ENCODE measurements around the gene SND1.
A peak's percentile ranks its signal among the peaks of the same experiment; 100 is the strongest.

The SND1 gene

DNA sequence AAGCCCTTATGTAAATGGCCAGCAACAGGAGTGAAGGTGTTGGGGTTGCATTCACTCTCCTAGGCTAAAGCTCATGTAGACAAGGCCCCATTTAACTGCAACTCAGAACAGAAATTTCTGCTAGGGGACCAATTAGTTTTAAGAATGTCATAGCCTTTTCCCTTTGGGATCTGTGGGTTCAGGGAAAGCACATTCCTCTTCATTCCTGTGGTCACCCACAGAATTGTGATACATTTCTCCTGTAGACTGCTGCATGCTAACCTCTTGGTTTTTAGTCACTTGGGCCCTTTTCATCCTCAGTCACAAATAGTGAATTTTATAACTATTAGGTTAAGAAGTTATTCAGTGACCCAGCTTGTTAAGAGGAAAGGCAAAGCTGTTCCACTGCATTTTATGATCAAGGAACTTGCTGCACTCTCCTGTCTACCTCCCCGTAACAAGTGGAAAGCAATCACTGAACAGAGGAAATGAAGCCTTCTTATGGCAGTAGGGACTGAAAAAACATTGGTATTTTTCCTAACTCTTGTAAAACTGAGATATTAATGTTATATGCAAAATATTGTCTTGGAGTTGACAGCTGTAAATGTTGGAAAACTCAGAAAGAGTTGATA, 124.9 kb downstream of the SND1 start:
- no peak for DNase-seq

DNA sequence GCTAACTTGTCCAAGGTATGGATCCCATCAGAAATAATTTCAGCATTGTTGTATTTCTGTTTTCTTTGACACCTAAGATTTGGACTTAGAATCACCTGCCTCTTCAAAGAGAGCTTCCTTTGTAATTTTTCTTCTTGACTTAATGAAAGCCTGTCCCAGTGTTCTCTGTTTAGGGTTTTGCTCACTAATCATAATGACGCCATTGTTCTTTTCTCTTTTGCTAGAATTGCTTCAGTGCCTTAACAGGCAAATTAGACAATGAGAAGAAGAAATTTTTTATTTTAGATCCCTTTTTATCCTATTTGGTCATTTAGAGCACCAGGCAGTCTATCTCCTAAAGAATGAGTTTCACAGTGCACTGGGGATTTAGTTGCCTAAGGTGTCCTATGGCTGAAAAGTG, 128.5 kb downstream of the SND1 start:
- DNase-seq = no peak

GRCh38 chr7:127781081-127781480, 129.1 kb downstream of the SND1 start:
- no peak for DNase-seq

DNA sequence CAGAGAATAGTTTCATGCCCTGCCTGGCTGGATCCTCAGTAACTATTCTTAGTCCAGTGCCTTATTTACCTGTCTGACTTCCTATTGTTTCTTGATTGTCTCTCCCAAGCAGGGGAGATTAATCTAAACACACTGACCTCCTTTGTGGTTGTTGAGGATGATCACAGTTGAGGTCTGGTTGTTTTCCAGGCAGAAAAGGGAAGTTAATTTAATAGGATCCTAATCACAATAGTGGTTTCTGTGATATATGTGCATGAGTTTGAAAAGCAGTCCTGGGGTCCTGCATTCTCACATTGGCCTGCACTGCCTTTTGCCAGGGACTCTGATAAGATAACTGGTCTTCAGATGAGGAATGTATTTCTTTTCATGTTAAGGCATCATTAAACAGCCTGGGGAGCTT, 130.1 kb downstream of the SND1 start:
- DNase-seq = no peak

DNA sequence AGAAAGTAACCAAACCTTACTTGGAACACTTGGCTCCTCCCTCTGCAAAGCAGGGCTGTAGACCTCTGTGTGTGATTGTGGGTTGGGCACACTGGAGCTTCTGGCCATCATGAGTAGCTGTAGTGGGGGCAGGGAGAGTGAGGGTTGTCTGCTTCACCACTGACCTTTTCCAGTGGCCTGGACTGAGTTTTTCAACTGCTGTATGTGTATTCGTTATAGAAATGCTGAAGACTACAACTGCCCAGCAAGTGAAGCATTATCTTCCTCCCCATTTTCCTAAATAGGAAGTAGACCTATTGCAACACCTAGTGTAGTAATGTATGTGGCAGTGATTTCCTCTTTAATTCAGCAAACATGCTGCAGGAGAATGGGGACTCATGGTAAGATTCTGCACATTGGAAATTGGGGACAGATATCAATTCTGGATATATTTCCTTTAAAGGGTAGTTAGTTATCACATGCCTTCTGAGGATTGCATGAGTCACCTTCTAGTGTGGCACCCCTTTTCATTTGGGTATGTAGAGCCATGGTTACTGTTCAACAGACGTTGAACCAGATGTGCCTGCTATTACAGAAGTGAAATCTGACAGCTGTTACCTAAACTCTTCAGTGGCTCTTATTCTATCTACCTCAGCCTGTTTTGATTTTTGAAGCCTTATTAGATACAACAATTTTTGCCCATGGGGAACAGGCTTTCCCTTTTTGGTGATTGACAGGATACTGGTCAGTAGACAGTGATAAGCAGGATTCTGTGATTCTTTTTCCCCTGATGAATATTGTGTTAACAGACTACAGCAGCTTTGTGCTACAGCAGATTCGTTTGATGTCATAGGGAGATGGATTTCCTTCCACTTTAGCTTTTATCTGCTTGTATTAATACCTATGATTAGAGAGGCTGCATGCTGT, 130.9 kb downstream of the SND1 start:
- no peak for DNase-seq

DNA sequence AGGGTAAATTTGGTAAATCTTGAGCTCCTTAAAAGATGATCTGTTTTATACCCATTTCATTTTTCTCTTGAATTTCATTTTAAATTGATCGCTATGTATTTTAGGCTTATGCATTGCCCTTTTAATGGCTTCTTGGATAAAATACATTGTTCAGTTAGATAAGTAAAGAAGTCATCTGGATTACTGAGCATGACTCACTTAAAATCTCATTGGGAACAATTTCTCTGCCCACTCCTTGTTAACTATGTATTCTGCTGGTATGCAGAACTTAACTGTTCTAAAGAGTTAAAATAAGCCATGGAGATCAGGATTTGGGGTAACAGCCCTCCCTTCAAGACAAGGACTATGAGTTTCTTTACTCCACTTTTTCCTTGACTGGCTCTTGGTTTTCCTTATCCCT, 134.2 kb downstream of the SND1 start:
- no peak for DNase-seq

DNA sequence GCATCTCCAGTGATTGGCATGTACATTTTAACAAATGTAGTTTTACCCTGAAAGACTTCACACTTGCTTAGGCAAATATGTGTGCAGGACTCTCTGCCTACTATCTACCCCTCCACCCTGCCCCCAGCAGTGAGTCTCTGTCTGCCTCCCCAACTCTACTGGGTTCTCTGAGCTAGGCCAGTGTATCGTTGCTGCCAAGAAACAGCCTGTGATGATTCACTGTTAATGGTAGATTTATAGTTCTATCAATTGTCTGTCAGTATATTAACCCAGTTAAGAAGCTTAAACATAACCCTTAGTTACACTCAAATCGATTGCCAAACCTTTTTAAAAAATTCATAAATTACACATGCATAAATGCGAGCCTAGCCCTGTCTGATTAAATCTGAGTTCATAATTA, 137.0 kb downstream of the SND1 start:
- DNase-seq = no peak

DNA sequence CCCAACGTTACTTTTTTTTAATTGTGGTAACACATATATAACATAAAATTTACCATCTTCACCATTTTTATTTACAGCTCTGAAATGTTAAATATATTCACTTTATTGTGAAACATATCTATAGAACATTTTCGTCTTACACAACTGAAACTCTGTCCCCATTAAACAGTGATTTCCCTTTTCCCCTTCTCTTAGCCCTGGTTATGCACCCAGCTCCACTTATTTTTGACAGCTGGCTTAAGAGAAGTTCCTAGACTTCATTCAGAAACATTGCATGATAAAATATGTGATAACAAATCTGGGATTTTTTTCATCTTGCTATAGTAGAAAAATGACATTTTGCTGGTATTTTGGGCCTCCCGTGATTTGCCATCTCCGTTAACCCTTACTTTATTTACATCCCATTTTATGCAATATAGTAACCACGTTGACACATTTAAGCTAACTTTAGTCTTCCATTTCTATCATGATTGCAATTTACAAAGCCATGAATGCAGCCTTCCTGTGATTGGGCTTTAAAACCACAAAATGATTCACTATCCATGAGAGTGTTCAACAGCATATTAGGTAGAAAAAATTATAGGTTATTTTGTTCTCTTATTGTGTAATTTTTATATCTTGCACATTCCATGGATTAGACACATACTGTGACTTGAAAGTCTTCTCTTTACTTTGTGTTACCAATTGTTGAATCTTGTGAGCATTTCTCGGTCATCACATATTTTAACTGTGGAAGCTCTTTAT, 139.6 kb downstream of the SND1 start:
- no peak for DNase-seq

GRCh38 chr7:127792528-127793342, 140.7 kb downstream of the SND1 start:
- peak; percentile 9 for DNase-seq

GRCh38 chr7:127793582-127793981, 141.6 kb downstream of the SND1 start:
- DNase-seq = no peak

DNA sequence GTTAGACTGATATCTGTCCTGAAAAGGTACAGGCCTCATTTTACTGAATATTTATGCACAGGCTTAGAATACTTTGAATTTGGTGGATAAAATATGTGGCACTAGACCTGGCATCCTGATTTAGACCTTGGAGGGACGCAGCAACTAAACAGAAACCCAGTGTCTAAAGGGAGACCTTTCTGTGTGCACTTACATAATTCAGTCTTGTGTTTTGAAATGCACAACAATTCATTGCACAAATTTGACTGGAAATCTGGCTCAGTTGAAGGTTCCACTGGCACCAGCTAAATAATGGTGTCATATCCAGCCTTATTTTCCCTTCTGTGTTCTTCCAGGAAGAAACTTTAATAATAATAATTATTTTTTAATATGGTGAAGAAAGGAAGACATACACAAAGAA, 142.1 kb downstream of the SND1 start:
- DNase-seq = no peak

GRCh38 chr7:127794551-127794950, 142.6 kb downstream of the SND1 start:
- no peak for DNase-seq

- DNase-seq = no peak
Measured at GRCh38 chr7:127798023-127798422, 146.0 kb downstream of the SND1 start.

- DNase-seq = no peak
Measured at GRCh38 chr7:127798769-127799372, 146.9 kb downstream of the SND1 start.

DNA sequence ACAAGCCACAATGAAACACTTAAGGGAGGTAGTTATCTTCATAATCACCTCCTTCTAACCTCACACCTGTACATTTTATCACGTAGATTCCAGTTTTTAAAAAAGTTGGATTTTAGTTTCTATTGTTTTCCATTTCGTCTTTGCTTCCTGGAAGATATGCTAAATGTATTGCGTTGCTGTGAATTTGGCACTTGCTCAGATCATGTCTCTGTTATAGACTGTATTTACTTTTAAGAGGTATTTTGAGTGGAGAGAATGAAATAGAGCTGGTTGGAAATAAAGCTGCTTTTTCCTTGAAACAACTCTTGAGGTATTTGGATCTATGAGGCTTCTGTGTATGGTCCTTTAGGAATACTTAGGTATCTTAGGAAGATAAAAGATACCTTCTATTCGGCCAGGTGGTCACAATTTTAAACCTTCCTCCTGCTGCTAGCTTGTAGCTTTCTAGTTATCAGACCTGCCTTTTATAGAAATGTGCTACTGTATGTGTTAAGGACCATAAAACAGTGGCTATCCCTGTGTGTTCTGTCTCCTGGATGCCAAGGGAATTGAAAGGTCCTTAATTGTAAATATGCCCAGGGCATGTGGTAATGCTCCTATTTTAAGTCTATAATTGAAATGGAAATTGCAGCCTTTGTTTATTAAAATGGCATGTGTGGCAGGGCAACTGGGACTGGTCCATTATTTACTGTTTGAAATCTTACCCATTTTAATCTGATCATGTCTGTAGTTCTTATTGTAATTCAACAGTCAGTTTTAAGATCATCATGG, 147.7 kb downstream of the SND1 start:
- no peak for DNase-seq

DNA sequence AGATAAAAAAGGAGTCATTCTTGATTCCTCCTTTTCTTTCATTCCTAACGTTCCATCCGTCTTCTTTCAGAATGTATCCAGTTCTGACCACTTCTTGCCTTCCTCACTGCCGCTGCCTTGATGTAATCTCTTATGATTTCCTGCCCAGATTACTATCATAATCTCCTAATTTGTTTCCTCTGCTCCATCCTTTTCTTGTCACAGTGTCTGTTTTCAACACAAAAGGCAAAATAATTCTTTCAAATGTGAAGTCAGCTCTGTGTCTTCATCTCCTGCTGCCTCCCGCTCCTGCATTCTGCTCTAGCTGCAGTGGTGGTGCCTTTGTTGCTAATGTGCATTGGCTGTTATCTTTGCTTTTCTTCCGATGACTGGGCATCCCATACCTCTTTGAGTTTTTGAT, 150.9 kb downstream of the SND1 start:
- DNase-seq = no peak

DNA sequence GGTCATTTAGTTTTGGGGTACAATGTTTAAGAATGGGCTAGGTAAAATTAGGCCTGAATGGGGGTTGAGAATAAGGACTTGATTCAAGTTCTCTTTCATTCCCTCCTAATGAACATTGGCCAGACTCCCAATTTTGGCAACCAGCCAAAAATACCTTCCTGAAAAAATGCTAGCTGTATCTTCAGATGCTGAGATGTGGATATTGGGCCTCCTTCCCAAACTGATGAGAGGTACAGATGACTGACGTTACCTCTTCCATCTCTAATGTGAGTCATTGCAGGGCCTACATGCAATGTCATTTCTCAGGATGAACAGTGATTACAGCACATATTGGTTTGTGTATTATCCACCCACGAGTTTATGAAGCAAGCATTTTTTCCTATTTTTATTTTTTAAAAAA, 151.6 kb downstream of the SND1 start:
- no peak for DNase-seq

DNA sequence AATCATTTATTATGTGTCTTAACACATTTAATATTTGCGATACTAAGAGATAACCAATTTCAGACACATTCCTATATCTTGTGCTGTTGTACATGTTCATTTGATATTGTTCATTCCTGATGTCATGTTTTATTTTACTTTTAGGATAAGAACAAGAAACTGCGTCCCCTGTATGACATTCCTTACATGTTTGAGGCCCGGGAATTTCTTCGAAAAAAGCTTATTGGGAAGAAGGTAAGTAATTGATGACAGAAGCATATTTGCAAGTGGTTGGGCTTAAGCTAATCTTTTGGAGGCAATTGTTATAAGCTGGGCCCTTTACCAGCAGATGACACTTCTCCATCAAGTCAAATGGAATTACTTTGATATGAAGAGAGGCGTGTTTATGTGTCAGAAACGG, 155.3 kb downstream of the SND1 start:
- DNase-seq = no peak

DNA sequence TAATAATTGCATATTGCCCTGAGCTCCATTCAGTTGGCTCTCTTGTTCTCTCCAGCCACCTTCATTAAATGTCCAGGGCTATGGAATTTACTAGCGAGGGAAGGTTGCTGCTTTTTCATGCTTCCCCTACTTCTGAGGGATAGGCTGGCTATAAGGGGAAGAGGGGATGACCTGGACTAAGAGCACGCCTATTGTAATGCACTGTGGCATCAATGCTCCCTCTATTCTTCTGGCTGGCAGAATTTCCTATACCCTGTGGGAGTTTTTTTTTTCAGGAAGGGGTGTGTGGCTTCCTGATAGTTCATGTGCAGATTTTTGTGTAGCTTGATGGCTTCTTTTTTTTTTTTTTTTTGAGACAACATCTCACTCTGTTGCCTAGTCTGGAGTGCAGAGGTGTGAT, 155.8 kb downstream of the SND1 start:
- no peak for DNase-seq

DNA sequence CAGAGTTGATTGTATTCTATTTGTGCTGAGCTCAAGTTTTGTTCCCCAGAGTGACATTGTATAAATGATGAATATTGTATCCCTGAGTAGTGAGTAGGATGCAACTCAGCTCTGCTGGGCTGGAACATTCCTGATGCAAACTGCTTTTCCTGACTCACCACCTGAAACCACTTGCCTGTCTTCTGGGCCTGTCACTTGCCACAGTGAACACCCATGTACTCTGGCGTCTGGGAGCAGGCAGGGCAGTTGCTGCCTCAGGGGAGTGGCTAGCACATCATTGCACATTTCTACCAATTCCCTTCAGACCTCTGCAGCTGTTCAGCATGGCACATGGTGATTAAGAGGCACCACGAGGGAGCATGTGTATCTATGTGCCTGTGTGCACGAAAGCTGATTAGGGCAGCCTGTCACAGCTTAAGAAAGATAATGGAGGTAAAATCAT, 157.3 kb downstream of the SND1 start:
- no peak for DNase-seq

DNA sequence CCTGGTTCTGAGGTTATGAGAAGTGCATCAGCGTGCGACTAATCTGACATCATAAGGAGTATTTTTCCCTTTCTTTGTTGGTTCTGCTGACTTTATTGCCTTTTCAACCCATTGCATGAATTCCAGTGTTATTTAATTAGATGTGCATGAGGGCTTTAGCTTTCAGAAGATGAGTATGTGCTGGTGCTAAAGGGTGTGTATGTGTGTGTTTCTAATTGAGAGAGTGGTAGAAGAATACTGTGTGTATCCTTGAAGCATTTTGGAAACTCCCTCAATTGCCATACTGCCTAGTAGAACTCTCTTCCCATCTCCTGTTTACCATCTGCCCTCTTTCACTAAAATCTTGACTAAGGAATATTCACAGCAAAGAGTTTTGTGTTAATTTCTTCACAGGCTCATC, 158.1 kb downstream of the SND1 start:
- DNase-seq = no peak
